Body of pancreas (tissue), 4 donors: Measurements from ENCODE around the gene NKIRAS1.

ENCODE experiments used
- POLR2A ChIP-seq, 3 donors: fragments of 450-650 bp; IDR thresholded peaks; one replicate each; pipeline ENCODE4 v1.6.1; 2016; ENCODE audit warnings: antibody characterized with exemption in 3 of 3, mild to moderate bottlenecking in 2 of 3
- TF ChIP-seq, protein P1 (sequence below), 7 experiments: fragments of 450-650 bp in 4 of 7; fragments of 200-600 bp in 3 of 7; sonication (generic) in 3 of 7; IDR thresholded peaks; one replicate each; pipeline ENCODE4 v1.5.1; 2016 to 2019; ENCODE audit warnings: antibody characterized with exemption in 7 of 7

DNA sequence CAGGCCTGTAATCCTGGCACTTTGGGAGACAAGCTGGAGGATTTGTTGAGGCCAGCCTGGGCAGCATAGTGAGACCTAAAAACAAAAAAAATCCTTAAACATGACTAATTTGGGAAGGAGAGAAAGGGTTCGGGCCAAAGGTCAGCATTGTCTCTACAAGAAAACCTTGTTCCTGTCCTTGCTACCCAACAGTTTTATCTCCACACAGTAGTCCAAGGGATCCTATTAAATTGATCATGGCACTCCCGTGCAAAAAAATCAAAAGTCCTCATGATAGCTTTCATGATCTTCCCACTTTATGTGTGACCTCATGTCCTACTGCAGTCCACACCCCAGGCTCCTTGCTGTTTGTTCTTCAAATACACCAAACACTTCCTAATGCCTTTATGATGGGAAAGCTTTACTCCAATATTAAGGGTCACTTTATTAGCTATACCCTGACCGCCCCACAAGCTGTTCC lies 4.3 kb upstream of the NKIRAS1 start:
- TF ChIP-seq, protein P1, sequence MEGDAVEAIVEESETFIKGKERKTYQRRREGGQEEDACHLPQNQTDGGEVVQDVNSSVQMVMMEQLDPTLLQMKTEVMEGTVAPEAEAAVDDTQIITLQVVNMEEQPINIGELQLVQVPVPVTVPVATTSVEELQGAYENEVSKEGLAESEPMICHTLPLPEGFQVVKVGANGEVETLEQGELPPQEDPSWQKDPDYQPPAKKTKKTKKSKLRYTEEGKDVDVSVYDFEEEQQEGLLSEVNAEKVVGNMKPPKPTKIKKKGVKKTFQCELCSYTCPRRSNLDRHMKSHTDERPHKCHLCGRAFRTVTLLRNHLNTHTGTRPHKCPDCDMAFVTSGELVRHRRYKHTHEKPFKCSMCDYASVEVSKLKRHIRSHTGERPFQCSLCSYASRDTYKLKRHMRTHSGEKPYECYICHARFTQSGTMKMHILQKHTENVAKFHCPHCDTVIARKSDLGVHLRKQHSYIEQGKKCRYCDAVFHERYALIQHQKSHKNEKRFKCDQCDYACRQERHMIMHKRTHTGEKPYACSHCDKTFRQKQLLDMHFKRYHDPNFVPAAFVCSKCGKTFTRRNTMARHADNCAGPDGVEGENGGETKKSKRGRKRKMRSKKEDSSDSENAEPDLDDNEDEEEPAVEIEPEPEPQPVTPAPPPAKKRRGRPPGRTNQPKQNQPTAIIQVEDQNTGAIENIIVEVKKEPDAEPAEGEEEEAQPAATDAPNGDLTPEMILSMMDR (IDR thresholded peaks at IDR 0.05) = no peak
- TF ChIP-seq POLR2A (IDR thresholded peaks at IDR 0.05) = no peak
